HG03025 (cell line): ENCODE measurements around the gene IKBKE.

ENCODE experiments used
- ATAC-seq: cut with Tn5 transposase; IDR thresholded peaks from one replicate; pipeline ENCODE4 v1.9.1; 2021; ENCODE audit warnings: mild to moderate bottlenecking, moderate library complexity; ENCODE audit not compliant: unreplicated experiment, low FRiP score

IKBKE gene

DNA sequence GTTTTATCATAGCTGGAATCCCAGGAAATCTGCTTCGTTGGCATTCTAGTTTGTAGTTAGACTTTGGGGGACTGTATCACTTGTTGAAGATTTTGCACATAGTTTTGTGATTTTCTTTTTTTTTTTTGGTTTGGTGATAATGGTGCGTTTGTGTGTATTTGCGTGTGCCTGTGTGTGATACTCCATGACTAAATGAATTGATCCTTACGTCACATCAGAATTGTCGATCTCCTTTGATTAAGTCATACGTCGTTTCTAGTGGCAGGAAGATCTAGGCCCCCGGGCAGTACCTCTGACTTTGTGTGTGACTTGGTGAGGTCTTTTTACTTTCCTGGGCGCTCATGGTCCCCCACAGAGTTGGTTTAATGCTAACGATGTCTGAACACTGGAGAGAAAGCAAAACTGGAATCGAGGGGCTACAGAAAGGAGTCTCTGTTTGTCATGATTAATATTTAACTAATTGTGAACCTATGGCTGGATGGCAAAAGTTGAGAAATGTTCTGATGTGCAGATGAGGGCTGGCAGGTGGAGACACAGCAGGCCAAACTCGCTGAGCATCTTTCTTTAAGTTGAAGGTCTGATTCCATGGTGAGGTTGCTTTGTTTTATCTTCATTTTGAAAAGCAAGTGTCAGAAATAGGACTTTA lies 39.5 kb downstream of the IKBKE start:
- ATAC-seq = no peak

DNA sequence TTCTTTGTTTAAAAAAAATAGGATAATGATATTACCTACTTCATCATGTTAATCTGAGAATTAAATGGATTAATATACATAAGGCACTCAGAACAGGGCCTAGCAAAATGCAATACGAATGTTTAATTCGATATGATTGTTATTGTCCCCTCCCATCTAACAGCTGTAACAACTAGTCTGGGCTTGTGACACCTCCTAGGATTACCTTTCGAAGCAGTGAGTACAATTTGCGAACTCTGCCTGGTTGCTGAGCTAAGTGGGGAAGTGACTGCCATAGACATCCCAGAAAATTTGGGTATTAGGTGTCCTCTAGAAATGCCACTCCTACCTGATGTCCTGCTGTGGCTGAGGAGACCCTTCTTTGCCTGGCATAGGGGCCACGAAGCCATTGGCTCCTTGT lies 40.1 kb downstream of the IKBKE start:
- no peak for ATAC-seq

- ATAC-seq = no peak
Observed at GRCh38 chr1:206511362-206512057, 41.2 kb downstream of the IKBKE start.

- no peak for ATAC-seq
Observed at GRCh38 chr1:206512058-206512850, 42.0 kb downstream of the IKBKE start.

DNA sequence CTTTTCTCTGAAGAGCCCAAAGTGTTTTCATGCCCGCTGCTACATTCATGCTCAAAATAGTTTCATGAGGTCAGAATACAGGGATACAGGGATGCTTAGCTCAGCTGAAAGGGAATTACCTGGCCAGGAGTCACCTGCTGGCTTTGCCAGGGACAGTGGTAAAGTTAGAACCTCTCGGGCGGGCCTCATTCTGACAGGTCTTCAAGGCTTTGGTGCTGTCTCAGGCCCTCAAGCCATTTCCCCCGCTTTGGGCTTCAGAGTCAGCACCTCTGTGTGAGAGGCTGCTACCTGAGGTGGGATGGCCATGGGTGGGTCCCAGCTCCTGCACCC lies 42.5 kb downstream of the IKBKE start:
- ATAC-seq = no peak

- no peak for ATAC-seq
Observed at GRCh38 chr1:206513312-206514111, 43.2 kb downstream of the IKBKE start.

DNA sequence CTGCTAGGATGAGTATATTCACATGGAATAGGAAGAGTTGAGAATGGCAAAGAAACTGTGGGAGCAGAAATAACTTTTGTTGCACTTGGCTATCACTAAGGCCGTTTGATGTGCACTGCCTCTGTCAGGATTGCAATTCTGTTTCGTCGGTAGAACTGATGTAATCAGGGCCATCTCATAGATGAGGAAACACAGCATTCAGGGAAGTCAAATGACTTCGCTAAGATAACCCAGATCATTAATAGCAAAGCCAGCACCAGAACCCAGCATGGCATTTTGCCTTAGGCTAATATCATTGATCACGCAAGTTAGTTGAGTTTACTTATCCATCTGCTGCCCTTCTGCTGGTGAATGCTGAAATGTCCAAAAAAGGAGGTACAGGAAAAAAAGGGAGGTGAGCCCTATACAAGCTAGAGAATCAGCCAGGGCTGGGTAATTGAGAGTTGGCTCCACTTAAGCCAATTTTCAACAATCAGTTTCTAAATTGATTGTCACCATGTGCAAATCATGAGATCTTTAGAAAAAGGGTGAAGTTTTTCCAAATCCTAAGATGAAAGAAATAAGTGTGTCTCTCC lies 44.6 kb downstream of the IKBKE start:
- no peak for ATAC-seq

GRCh38 chr1:206516728-206516990 lies 46.4 kb downstream of the IKBKE start:
- no peak for ATAC-seq

DNA sequence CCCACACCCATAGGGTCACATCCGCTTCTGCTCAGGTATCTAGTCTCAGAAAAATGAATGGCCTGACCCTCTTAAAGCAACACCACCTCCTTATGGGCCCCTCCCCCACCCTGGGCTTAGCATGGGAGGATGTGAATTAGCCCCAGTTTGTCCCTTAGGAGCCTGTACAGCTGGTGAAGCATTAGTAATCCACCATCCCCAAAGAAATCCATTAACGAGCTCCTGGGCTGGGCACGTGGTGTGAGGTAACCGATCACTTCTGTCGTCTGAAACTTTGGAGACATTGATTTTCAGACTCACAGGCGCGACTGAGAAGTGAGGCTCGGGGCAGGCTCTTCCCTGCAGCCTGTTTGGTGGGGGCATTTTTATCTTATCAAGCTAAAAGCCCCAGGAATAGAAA lies 47.5 kb downstream of the IKBKE start:
- ATAC-seq = no peak

GRCh38 chr1:206518206-206518605 lies 47.9 kb downstream of the IKBKE start:
- no peak for ATAC-seq

- ATAC-seq = no peak
Observed at GRCh38 chr1:206518743-206519142, 48.5 kb downstream of the IKBKE start.

- ATAC-seq = no peak
Observed at GRCh38 chr1:206521127-206521526, 50.9 kb downstream of the IKBKE start.

DNA sequence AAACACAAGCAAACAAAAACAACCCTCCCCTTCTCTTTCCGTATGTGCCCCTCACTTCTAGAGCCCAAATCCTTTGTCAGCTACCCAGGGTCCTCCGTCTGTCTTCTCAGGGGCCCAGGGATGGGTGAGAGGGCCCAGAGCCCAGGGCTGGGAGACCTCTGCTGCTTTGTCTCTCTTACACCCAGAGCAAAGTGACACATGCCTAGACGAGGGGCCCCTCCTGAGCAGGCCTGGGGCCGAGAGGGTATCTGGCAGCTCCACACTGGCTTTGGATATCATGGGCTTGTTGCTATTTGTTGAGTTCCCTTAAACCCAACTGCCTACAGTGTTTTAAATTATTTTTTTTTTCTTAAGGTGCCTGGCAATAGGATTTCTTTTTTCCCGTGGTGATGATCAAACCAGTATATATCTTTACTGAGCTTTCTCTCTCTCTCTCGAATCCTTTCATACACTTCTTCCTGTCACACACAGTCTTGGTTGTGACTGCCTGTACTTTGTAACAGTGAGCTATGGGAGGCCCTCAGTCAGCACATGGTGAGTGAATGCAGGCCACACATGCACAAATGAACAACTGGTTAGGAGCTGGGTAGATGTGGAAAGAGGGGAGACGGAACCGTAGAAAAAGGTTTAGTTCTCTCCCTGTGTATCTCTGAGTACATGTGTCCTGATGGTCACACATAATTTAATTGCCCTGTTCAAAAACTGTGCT lies 51.6 kb downstream of the IKBKE start:
- ATAC-seq = no peak

- no peak for ATAC-seq
Observed at GRCh38 chr1:206524739-206525364, 54.6 kb downstream of the IKBKE start.

DNA sequence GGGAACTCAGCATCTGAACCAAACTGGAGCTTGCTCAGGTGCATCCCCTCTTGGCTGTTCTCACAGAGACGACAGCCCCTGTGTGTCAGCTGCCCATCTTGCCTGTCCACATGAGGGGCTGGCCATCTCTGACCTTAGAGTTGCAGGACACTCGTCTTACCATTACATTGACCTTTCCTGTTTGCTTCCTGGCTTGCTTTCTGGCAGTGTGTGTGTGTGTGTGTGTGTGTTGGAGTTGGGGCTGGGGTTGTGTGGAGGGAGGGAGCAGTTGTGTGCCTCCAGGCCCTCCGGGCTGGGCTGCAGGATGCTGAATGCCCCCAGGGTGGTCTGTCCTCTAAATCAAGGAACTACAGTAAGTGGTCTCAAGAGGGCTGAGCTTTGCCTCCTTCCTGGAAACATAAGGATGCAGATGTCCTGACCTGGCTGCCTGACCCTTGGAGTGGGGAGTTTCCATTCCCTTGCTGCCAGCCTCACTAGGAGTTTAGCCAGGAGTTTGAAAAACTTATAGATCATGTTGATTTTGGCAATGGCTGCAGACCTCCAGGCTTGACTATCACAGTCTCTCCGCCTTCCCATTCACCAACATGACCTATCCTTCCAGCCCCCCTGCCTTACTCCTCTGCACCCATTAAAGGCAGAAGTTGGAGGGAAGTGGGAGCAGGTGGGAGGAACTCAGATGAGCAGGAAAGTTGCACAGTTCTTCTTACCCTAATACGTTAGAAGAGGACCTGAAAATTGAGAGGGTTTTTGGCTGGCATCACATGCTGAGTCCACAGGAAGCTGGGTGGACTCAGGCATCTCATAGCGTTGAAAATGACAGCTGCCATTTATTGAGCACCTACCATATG lies 56.0 kb downstream of the IKBKE start:
- no peak for ATAC-seq

- no peak for ATAC-seq
Observed at GRCh38 chr1:206529425-206529824, 59.1 kb downstream of the IKBKE start.

- ATAC-seq = no peak
Observed at GRCh38 chr1:206532368-206532767, 62.1 kb downstream of the IKBKE start.

GRCh38 chr1:206534552-206534951 lies 64.3 kb downstream of the IKBKE start:
- no peak for ATAC-seq

GRCh38 chr1:206535853-206536188 lies 65.5 kb downstream of the IKBKE start:
- ATAC-seq = no peak
